GM20000 (cell line): ENCODE data around the gene CENATAC.

Experiments
- DNase-seq: peaks from one replicate; pipeline ENCODE4 v3.0.0; 2012; ENCODE audit warnings: low spot score
- TF ChIP-seq, protein P1 (sequence below): IDR thresholded peaks from 2 replicates; pipeline ENCODE4 v1.5.1; 2012; ENCODE audit warnings: mild to moderate bottlenecking, control low read depth; ENCODE audit errors: extremely low read depth, missing control alignments

Gene CENATAC

GRCh38 chr11:119061256-119061655 lies 63.3 kb downstream of the CENATAC start:
- DNase-seq: no peak
- TF ChIP-seq, protein P1, sequence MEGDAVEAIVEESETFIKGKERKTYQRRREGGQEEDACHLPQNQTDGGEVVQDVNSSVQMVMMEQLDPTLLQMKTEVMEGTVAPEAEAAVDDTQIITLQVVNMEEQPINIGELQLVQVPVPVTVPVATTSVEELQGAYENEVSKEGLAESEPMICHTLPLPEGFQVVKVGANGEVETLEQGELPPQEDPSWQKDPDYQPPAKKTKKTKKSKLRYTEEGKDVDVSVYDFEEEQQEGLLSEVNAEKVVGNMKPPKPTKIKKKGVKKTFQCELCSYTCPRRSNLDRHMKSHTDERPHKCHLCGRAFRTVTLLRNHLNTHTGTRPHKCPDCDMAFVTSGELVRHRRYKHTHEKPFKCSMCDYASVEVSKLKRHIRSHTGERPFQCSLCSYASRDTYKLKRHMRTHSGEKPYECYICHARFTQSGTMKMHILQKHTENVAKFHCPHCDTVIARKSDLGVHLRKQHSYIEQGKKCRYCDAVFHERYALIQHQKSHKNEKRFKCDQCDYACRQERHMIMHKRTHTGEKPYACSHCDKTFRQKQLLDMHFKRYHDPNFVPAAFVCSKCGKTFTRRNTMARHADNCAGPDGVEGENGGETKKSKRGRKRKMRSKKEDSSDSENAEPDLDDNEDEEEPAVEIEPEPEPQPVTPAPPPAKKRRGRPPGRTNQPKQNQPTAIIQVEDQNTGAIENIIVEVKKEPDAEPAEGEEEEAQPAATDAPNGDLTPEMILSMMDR: no peak

GRCh38 chr11:119062779-119063178 lies 64.8 kb downstream of the CENATAC start:
- TF ChIP-seq, protein P1: no peak
- no peak for DNase-seq

- DNase-seq: peak; percentile 64
- TF ChIP-seq, protein P1: peak; percentile 36
Observed at GRCh38 chr11:119065369-119065768, 67.4 kb downstream of the CENATAC start.
